ENCODE measurements around the gene INPP5D.

- TF ChIP-seq CTCF (conservative IDR thresholded peaks at IDR 0.05; ENCODE audit: low read length), result no peak
- no peak for TF ChIP-seq EZH2phosphoT487 (IDR thresholded peaks at IDR 0.05; ENCODE audit: borderline replicate concordance, low read depth, low read length)
These were observed 46.5 kb upstream of the INPP5D start for GRCh38 chr2:233013650-233014049.

Data from OCI-LY7 (cell line).